ENCODE results near the gene ASMT.
A peak's percentile ranks its signal among the peaks of the same experiment; 100 is the strongest.
"Not testable (repeated sequence)": the region's sequence is repeated elsewhere in the genome, so short reads cannot be mapped to it uniquely, and the experiment has no call there.

ASMT gene

DNA sequence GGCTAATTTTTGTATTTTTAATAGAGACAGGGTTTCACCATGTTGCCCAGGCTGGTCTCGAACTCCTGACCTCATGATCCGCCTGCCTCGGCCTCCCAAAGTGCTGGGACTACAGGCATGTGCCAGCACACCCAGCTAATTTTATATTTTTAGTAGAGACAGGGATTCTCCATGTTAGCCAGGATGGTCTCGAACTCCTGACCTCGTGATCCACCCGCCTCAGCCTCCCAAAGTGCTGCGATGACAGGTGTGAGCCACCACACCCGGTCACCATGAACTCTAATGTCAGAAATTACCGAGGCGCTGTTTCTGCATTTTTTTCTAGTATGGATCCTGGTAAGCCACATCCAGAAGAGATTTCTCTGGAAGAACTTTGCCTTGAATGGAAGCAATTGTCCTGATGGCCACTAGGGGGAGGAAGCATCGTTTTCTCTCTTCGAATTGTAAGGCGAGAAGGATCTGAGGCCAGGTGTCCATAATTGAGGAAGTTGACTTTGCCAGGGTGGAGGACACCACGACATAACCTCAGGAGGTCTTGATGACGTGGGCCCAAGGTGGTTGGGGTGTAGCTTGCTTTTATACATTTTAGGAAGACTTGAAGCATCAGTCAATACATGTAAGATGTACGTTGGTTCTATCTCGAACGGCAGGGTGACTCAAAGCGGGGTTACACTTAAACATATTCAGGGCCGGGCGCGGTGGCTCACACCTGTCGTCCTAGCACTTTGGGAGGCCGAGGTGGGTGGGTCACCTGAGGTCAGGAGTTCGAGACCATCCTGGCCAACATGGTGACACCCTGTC is 37.4 kb downstream of the ASMT start:
- peak; percentile 50 for DNase-seq (ENCODE audit: low spot score)

DNA sequence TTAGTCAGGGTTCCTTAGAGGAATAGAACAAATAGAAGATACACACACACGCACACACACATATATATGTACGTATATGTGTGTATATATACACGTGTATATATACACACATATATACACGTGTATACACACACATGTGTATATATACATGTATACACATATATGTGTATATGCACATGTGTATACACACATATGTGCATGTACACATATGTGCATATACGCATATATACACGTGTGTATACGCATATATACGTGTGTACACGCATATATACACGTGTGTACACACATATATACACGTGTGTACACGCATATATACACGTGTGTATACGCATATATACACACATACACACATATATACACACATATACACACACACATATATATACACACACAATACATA is 41.5 kb downstream of the ASMT start:
- no peak for DNase-seq (ENCODE audit: low spot score)

DNA sequence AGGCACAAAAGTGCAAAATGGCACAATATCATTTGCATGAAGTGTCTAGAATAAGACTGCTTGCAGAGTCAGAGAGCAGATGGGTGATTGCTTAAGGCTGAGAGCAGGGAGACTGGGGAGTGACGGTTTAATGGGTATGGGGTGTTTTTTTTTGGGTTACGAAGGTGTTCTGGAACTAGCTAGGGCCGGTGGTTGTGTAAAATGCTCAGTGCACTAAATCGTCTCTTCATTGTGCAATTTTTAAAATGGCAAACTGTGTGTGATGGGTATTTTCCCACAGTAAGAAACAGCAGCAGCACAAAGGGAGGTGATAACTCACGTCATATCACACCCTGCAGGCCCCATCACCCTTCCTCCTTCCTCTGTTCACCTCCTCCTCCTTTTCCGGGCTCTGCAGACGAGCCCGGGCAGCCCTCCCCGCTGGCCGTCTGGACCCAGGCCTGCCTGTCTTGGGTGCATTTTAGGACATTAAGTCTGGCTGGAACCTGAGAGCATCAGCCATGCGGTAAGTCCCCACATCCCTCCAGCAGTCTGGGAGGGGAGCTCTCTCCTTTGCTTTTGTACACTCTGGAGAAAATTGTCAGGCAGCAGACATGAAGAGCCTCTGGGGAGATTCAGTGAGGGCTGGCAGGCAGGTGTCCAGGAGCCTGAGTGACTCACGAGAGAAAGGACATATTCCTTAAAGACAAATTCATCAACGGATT is 42.7 kb downstream of the ASMT start:
- no peak for DNase-seq (ENCODE audit: low spot score)

DNA sequence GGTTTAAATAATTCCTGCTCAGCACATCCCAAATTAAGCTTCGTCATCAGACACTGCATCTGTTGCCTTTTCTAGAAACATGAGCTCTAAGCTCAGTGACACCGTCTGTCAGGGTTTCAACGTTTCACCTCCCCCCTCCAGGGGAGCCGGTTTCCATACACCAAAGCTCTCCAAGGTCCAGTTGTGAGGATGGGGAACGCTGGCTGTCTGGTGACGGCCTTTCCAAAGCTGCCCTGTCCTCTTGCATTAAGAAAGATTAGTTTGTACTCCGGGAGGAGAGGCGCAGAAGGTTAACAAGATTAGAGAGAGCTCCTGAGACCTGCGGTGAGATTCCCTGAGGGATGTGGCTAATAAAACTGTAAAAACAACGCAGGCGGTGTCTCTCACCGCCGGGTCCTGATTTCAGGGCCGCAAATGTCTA is 43.2 kb downstream of the ASMT start:
- no peak for DNase-seq (ENCODE audit: low spot score)

DNA sequence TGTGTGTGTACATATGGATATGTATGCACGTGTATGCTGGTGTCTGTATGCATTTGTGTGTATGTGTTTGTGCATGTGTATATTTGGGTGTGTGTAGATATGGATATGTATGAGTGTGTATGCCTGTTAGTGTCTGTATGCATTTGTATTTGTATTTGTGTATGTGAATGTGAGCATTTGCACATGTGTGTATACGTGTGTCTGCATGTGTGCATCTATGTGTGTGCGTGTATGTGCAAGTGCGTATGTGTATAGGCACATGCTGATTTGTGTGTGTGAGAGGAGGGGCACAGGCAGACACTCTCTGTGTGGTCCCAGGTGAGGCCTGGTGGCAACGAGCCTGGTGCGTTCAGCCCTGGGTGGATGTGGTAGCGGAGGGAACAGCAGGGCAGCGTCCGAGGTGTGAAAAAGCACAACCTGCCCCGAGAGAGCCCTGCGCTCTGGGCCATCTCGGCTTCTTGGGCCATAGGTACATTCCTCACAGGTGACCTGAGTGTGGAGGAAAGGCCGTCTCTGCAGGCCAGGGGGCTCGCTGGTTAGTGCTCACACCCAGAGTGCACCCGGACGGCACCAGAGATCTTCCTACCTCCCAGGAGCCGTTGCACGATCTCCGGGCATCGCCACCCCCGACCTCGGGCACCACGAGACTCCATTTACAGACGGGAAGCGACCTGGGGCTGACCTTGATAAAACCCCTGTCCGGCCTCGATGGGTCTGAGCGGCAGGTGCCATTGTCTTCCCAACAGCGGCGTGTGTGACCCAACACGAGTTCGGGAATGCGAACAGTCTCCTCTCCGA is 45.0 kb downstream of the ASMT start:
- no peak for DNase-seq (ENCODE audit: low spot score)

DNA sequence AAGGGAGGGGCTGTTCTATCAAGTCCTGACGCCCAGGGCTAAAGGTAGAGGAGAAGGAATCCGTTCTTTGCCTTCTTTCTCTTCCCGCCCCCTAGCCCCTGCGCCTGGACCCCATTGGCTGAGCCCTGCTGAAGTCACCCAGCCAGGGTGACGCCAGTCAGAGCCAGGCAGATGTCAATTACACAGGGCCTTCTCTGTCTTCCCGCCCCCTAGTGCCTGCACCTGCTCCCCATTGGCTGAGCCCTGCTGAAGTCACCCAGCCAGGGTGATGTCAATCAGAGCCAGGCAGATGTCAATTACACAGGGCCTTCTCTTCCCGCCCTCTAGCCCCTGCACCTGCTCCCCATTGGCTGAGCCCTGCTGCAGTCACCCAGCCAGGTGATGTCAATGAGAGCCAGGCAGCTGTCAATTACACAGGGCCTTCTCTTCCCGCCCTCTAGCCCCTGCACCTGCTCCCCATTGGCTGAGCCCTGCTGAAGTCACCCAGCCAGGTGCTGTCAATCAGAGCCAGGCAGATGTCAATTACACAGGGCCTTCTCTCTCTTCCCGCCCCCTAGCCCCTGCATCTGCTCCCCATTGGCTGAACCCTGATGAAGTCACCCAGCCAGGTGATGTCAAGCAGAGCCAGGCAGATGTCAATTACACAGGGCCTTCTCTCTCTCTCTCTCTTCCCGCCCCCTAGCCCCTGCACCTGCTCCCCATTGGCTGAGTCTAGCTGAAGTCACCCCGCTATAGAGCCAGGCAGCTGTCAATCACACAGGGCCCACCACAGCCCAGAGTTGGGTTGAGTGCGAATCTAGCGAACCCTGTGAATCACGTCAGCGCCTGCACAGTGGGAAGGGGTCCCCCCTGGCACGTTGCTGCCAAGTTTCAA is 46.4 kb downstream of the ASMT start:
- peak; percentile 82 for DNase-seq (ENCODE audit: low spot score)

DNA sequence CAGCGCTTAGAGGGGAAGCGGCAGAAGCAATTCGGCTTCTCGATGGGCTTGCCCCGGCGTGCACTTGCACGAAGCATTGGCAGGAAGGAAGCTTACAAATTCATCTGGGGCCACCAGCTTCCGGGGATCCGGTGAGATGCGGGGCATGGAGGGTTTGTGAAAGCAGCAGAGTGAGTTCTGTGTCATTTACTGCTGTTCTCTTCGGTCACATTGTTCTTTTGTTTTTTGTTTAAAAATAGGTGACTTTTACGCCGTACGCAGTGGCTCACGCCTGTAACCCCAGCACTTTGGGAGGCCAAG is 47.0 kb downstream of the ASMT start:
- no peak for DNase-seq (ENCODE audit: low spot score)

DNA sequence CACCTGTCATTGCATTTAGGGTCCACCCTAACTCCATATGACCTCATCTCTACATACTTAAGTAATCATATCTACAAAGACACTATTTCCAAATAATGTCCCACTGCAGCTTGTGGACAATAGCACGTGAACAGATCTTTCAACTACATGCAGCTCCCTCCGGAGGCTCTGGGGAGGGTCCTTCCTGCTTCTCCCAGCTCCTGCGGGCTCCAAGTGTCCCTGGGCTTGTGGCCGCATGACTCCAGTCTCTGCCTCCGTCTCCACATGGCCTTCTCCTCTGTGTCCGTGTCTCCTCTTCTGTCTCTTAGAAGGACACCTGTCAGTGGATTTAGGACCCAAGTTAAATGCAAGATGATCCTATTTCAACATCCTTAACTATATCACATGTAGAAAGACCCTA is 52.7 kb downstream of the ASMT start:
- no peak for DNase-seq (ENCODE audit: low spot score)

DNA sequence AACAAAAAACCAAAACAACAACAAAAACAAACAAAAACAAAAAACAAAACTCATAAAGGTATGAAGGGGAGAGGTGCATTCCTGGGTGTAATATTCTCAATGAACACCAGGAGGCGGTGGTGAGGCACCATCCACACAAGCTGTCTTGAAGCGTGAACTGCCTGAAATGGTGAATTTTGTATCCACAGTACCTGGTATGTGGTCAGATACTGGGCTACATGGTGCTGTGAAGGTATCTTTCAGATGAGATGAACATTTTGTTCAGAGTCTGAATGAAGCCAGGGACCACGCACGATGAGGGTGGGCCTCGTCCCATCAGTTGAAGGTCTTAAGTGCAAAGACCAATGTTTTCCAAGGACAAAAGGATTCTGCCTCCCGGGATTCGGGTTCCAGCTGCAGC is 58.5 kb downstream of the ASMT start:
- DNase-seq (ENCODE audit: low spot score) = peak; percentile 46

DNA sequence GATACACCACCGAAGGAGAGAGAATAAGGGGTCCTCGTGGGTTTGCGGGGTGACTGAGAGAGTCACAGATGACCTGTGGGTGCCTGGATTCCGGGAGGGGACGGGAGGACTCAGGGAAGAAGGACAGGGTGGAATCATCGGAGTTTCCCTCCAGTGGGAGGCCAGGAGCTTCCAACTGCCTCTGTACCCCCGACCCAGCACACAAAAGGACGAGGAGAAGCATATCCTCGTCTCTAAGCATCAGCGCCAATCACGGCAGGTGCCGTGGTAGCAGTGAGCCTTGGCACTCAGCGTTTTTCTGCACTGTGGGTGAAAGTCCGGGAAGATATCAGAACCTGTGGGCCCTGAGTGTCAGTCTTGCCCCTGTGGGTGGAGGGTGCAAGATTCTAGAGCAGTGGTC is 62.0 kb downstream of the ASMT start:
- DNase-seq (ENCODE audit: low spot score) = no peak

DNA sequence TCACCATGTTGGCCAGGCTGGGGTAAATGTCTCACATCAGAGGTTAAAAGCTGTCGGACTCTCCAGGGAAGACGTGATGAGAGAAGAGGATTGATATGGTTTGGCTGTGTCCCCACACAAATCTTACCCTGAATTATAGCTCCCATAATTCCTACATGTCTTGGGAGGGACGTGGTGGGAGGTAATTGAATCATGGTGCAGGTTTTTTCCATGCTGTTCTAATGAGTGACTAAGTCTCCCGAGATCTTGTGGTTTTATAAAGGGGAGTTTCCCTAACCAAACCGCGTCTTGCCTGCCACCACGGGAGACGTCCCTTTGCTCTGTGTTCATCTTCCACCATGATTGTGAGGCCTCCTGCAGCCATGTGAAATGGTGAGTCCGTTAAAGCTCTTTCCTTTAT is 64.4 kb downstream of the ASMT start:
- DNase-seq (ENCODE audit: low spot score) = no peak

DNA sequence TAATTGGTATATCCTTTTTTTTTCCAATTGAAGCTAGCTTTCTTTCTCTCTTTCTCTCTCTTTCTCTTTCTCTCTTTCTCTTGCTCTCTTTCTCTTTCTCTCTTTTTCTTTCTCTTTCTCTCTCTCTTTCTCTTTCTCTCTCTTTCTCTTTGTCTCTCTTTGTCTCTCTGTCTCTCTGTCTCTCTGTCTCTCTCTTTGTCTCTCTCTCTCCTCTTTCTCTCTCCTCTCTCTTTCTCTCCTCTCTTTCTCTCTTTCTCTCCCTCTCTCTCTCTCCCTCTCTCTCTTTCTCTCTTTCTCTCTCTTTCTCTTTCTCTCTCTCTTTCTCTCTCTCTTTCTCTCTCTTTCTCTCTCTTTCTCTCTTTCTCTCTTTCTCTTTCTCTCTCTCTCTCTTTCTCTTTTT is 66.6 kb downstream of the ASMT start:
- DNase-seq (ENCODE audit: low spot score) = no peak

DNA sequence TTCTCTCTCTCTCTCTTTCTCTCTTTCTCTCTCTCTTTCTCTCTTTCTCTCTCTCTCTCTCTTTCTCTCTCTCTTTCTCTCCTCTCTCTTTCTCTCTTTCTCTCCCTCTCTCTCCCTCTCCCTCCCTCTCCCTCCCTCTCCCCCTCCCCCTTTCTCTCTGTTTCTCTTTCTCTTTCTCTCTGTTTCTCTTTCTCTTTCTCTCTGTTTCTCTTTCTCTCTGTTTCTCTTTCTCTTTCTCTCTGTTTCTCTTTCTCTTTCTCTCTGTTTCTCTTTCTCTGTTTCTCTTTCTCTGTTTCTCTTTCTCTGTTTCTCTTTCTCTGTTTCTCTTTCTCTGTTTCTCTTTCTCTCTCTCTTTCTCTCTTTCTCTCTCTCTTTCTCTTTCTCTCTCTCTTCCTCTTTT is 67.0 kb downstream of the ASMT start:
- DNase-seq (ENCODE audit: low spot score) = not testable (repeated sequence)

DNA sequence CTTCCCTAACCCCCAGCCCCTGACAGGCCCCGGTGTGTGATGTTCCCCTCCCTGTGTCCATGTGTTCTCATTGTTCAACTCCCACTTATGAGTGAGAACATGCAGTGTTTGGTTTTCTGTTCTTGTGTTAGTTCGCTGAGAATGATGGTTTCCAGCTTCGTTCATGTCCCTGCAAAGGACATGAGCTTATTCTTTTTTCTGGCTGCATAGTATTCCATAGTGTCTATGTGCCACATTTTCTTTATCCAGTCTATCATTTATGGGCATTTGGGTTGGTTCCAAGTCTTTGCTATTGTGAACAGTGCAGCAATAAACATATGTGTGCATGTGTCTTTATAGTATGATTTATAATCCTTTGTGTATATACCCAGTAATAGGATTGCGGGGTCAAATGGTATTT is 67.6 kb downstream of the ASMT start:
- not testable (repeated sequence) for DNase-seq (ENCODE audit: low spot score)

DNA sequence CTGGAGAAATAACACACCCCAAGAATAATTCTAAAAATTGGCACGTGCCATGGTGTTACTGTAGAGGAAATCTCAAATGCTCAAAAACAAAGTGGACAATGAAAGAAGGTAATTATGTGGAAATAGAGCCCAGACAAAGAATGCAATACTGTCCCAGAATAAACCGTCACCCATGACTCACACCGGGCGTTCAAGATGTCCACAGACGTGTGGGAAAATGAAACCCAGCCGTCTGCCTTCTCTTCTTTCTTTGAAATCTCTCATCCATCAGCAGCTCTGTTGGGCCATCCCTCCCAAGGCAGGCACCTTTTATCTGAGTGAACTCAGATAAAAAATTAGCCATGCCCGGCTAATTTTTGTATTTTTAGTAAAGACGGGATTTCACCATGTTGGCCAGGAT is 70.0 kb downstream of the ASMT start:
- DNase-seq (ENCODE audit: low spot score) = not testable (repeated sequence)

DNA sequence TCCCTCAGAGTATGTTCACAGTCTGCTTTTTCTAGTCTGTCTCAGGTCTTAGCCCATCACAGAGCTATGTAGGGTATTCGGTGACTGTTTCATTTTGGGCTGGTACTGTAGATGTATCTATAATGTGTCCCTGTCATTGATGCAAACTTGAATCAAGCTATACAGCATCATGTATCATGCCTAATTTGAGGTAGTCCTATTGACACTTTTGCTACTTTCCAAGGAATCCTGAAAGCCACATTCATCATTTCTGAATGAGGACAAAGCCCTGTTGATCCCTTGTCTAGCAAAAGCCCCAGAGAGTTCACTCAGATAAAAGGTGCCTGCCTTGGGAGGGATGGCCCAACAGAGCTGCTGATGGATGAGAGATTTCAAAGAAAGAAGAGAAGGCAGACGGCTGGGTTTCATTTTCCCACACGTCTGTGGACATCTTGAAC is 70.6 kb downstream of the ASMT start:
- DNase-seq (ENCODE audit: low spot score) = not testable (repeated sequence)

DNA sequence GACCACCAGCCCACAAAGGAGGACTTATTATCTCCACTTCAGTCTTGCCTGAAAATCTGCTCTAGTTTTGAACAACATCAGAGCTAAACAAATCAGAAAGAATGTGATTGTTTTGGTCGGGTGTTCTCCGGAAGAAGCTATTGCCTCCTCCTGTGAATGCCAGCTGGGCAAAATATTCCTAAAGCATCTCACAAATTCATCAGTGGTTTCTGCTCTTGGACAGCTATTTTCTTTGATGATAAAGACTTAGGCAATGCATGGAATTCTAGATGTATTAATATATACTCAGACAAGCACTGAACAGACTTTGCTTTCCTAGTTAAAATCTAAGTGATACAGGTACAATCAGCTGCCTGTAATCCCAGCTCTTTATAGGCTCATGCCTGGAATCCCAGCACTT is 71.8 kb downstream of the ASMT start:
- DNase-seq (ENCODE audit: low spot score) = no peak

All from iPS-NIHi11 (cell line).